Measurements from ENCODE around the gene ZNF143. TPM values are rescaled to one million over a fixed set of nuclear protein-coding genes. Genes with fewer than 3 reads are reported as not detected.
"Not testable (repeated sequence)": the region's sequence is repeated elsewhere in the genome, so short reads cannot be mapped to it uniquely, and the experiment has no call there.

The ZNF143 gene
- total and polyA plus RNA-seq, 2 of the 13 experiments (the other 11 are each of a cell fraction or from before 2014, with no cell fraction given) = 22.4 to 35.6 TPM

GRCh38 chr11:9452023-9452422 lies 8.8 kb upstream of the ZNF143 start:
- ATAC-seq; H3K4me1 ChIP-seq (ENCODE audit: insufficient read depth, low read length); H3K27ac ChIP-seq (ENCODE audit: extremely low read length, insufficient read depth, low read length); FAIRE-seq; in situ Hi-C loops (cut with HindIII; ENCODE audit: extremely low pct_ligation_motif_present, low pct_unique_long_range_greater_than_20kb); H2AFZ ChIP-seq (ENCODE audit: low read length); intact Hi-C loops (cut with micrococcal nuclease; ENCODE audit: unreplicated experiment); POLR2A ChIA-PET; BruUV-seq (replicated peaks); H3K4me3 ChIP-seq (replicated peaks in 1 of 3; ENCODE audit: insufficient read depth in 1 of 3, low read depth in 2 of 3, low read length in 3 of 3); CTCF ChIA-PET (ENCODE audit: low intra/inter-chr PET ratio, low total read pairs); H3K36me3 ChIP-seq (replicated peaks in 1 of 2; ENCODE audit: control insufficient read depth in 1 of 2, insufficient read depth in 2 of 2, low read length in 2 of 2); H3K27me3 ChIP-seq (ENCODE audit: control insufficient read depth in 1 of 2, insufficient read depth in 2 of 2, low read length in 2 of 2); H3K9me3 ChIP-seq (ENCODE audit: low read length); H3K79me2 ChIP-seq (ENCODE audit: insufficient read depth, low read length); H4K20me1 ChIP-seq (ENCODE audit: insufficient read depth, low read length); H3K9ac ChIP-seq (ENCODE audit: insufficient read depth, low read depth, low read length); DNase-seq (ENCODE audit: low spot score); H3K4me2 ChIP-seq (ENCODE audit: low read depth, low read length): not testable (repeated sequence)
- WGBS (ENCODE audit: low lambda C conversion rate) = 89% methylated on average over 6 of the region's 7 CpGs
- 0 out of 2 replicates have a peak, but pooled peaks have one; percentile 36 for TF ChIP-seq ZNF33A (CRISPR knock-in tag; IDR thresholded peaks at IDR 0.05; ENCODE audit: borderline replicate concordance)

GRCh38 chr11:9455722-9456121 lies 5.1 kb upstream of the ZNF143 start:
- Histone ChIP-seq H3K4me2 (ENCODE audit: low read depth, low read length) (no peak overlapping the region), H3K4me1 (ENCODE audit: insufficient read depth, low read length) (no peaks in the 10 kb centered on the region), H3K4me3 (replicated peaks in 1 of 3; ENCODE audit: insufficient read depth in 1 of 3, low read depth in 2 of 3, low read length in 3 of 3) (no peak overlapping the region), H3K27ac (ENCODE audit: extremely low read length, insufficient read depth, low read length) (no peak overlapping the region), H3K9ac (ENCODE audit: insufficient read depth, low read depth, low read length) (no peak overlapping the region), H4K20me1 (ENCODE audit: insufficient read depth, low read length) (no peaks in the 10 kb centered on the region), H2AFZ (ENCODE audit: low read length) (no peak overlapping the region), H3K79me2 (ENCODE audit: insufficient read depth, low read length) (peaks cover 13% of the 10 kb centered on the region), H3K27me3 (ENCODE audit: control insufficient read depth in 1 of 2, insufficient read depth in 2 of 2, low read length in 2 of 2) (no peaks in the 10 kb centered on the region; a peak in 1 of 5 replicates), H3K9me3 (ENCODE audit: low read length) (no peaks in the 10 kb centered on the region), H3K36me3 (replicated peaks in 1 of 2; ENCODE audit: control insufficient read depth in 1 of 2, insufficient read depth in 2 of 2, low read length in 2 of 2) (no peaks in the 10 kb centered on the region)
- ATAC-seq (no peak), FAIRE-seq (no peak), DNase-seq (ENCODE audit: low spot score) (no peak)
- intact Hi-C loops (cut with micrococcal nuclease; ENCODE audit: unreplicated experiment) (no loop called here), in situ Hi-C loops (cut with HindIII; ENCODE audit: extremely low pct_ligation_motif_present, low pct_unique_long_range_greater_than_20kb) (no loop called here)
- ChIA-PET CTCF (ENCODE audit: low intra/inter-chr PET ratio, low total read pairs) (no interaction called here), POLR2A (no interaction called here)
- BruUV-seq (replicated peaks) = no TSS peak
- TF ChIP-seq MAFK (conservative IDR thresholded peaks at IDR 0.05 in 1 of 2, IDR thresholded peaks at IDR 0.05 in 1 of 2; ENCODE audit: low read length in 2 of 2) = peak; percentile 33 to 55; a peak in 2 of 4 replicates
- TF ChIP-seq ZNF670 (CRISPR knock-in tag; IDR thresholded peaks at IDR 0.05; ENCODE audit: borderline replicate concordance) = no peak
- no peak for TF ChIP-seq E2F5 (CRISPR knock-in tag; conservative IDR thresholded peaks at IDR 0.05)
- TF ChIP-seq ZFX (CRISPR knock-in tag; IDR thresholded peaks at IDR 0.05; ENCODE audit: low read depth) = no peak
- TF ChIP-seq THAP11 (CRISPR knock-in tag; IDR thresholded peaks at IDR 0.05) = no peak
- no peak for TF ChIP-seq ZNF816 (CRISPR knock-in tag; IDR thresholded peaks at IDR 0.05; ENCODE audit: borderline replicate concordance)
- TF ChIP-seq MAFF (IDR thresholded peaks at IDR 0.05; ENCODE audit: low read depth, low read length) = peak; percentile 58; the same call in 1 of the 2 replicates
- no peak for TF ChIP-seq SRF (IDR thresholded peaks at IDR 0.05; ENCODE audit: low read depth, low read length)
- TF ChIP-seq RNF2 (conservative IDR thresholded peaks at IDR 0.05; ENCODE audit: low read depth) = no peak
- no peak for TF ChIP-seq ZNF484 (CRISPR knock-in tag; IDR thresholded peaks at IDR 0.05; ENCODE audit: borderline replicate concordance, low read depth)
- no peak for TF ChIP-seq RFXAP (CRISPR knock-in tag; IDR thresholded peaks at IDR 0.05; ENCODE audit: borderline replicate concordance)
- no peak for TF ChIP-seq ZNF556 (CRISPR knock-in tag; IDR thresholded peaks at IDR 0.05; ENCODE audit: borderline replicate concordance)
- TF ChIP-seq ZNF564 (CRISPR knock-in tag; IDR thresholded peaks at IDR 0.05) = no peak
- no peak for TF ChIP-seq ZFYVE20 (CRISPR knock-in tag; IDR thresholded peaks at IDR 0.05; ENCODE audit: borderline replicate concordance, low read depth)
- no peak for TF ChIP-seq ZNF598 (CRISPR knock-in tag; IDR thresholded peaks at IDR 0.05; ENCODE audit: borderline replicate concordance)
- TF ChIP-seq ZNF75D (CRISPR knock-in tag; IDR thresholded peaks at IDR 0.05; ENCODE audit: borderline replicate concordance) = no peak
- TF ChIP-seq TRIM24 (CRISPR knock-in tag; IDR thresholded peaks at IDR 0.05) = no peak
- 90% methylated on average over 5 of the region's 5 CpGs for WGBS (ENCODE audit: low lambda C conversion rate)
